ENCODE results near the gene PCNX2. TPM values are rescaled to one million over a fixed set of nuclear protein-coding genes. Genes with fewer than 3 reads are reported as not detected.
"Not testable (repeated sequence)": the region's sequence is repeated elsewhere in the genome, so short reads cannot be mapped to it uniquely, and the experiment has no call there.

The PCNX2 gene
- total RNA-seq, 2 donors from 2014 or later = 64.1 to 70.1 TPM

DNA sequence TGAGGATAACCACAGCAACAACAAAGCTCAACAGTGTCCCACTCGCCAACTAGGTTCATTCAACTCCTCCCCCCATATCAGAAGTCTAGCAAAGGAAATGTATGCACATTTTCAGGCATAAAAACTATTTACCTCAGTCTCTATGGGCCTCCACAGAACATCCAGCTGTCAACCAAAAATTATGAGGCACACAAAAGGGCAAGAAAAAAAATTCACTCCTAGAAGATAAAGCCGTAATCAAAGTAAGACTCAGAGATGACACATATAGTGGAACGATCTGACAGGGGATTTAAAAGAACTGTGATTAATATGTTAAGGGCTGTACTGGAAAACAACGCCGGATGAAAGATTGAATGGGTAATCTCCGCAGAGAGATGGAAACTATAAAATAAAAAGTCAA lies 186.4 kb downstream of the PCNX2 start:
- Mint-ChIP-seq H3K36me3 (ENCODE audit: low read depth) (peaks cover 26% of the 10 kb centered on the region), H3K4me3 (no peak overlapping the region), H3K4me1 (peaks cover 15% of the 10 kb centered on the region), H3K27ac (no peak overlapping the region), H3K27me3 (no peaks in the 10 kb centered on the region)
- no peak for DNase-seq
- no peak for ATAC-seq
- no peaks in the 10 kb centered on the region for H3K9me3 ChIP-seq (ENCODE audit: control insufficient read depth, low read length, poor library complexity, severe bottlenecking)

DNA sequence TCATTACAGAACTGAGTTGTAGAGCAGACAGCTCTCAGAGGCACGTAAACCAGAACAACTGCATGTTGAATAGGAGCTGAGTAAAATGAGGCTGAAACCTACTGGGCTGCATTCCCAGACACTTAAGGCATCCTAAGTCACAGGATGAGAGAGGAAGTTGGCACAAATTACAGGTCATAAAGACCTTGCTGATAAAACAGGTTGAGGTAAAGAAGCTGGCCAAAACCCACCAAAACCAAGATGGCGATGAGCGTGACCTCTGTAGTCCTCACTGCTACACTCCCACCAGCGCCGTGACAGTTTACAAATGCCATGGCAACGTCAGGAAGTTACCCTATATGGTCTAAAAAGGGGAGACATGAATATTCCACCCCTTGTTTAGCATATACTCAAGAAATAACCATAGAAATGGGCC lies 187.8 kb downstream of the PCNX2 start:
- not testable (repeated sequence) for DNase-seq; H3K27ac Mint-ChIP-seq; H3K27me3 Mint-ChIP-seq; ATAC-seq; H3K4me3 Mint-ChIP-seq; H3K9me3 ChIP-seq (ENCODE audit: control insufficient read depth, low read length, poor library complexity, severe bottlenecking); H3K4me1 Mint-ChIP-seq
- peaks cover 27% of the 10 kb centered on the region for H3K36me3 Mint-ChIP-seq (ENCODE audit: low read depth)

DNA sequence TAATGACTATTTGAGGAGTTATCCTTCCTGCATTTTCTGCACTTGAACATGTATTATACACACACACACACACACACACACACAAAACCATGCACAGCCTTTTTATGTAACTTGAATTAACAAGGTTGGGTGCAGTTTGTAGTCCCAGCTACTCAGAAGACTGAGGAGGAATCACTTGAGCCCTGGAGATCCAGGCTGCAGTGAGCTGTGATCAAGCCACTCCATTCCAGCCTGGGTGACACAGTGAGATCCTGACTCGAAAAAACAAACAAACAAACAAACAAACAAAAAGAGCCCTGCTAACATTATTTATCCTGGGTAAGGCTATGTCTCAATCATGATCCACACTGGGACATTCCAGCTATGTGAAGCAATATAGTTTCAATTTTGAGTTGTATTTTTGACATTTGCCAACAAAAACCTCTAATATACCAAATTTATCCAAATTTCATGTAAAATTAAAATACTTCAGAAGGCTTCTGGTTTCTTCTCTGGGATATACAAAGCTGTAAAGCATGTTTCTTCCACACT lies 188.3 kb downstream of the PCNX2 start:
- H3K27me3 Mint-ChIP-seq = no peaks in the 10 kb centered on the region
- H3K27ac Mint-ChIP-seq = no peak overlapping the region
- no peaks in the 10 kb centered on the region for H3K9me3 ChIP-seq (ENCODE audit: control insufficient read depth, low read length, poor library complexity, severe bottlenecking)
- no peak overlapping the region for H3K4me3 Mint-ChIP-seq
- ATAC-seq (no peak), DNase-seq (no peak)
- H3K36me3 Mint-ChIP-seq (ENCODE audit: low read depth) = peaks cover 27% of the 10 kb centered on the region
- peaks cover 8% of the 10 kb centered on the region for H3K4me1 Mint-ChIP-seq

DNA sequence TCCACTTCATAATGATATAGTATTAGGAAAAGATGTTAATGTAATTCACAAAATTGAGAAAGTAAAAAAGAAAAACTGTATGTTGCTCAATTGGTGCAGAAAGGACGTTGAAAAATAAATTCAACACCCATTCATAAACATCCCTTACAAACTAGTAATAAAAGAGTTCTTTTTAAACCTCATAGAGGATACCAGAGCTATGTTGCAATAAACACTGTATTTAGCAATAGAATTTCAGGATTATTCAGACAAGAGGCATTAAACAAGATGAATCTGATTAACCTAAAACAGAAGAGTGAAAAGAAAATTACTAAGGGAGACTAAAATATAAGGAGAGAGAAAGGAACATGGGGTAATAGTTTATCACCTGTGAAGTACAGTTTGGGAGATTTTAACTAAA lies 190.3 kb downstream of the PCNX2 start:
- no peak for ATAC-seq
- Mint-ChIP-seq H3K4me3 (no peak overlapping the region), H3K36me3 (ENCODE audit: low read depth) (peaks cover 25% of the 10 kb centered on the region), H3K27ac (no peak overlapping the region), H3K4me1 (peaks cover 12% of the 10 kb centered on the region), H3K27me3 (no peaks in the 10 kb centered on the region)
- no peak for DNase-seq
- H3K9me3 ChIP-seq (ENCODE audit: control insufficient read depth, low read length, poor library complexity, severe bottlenecking) = no peaks in the 10 kb centered on the region

DNA sequence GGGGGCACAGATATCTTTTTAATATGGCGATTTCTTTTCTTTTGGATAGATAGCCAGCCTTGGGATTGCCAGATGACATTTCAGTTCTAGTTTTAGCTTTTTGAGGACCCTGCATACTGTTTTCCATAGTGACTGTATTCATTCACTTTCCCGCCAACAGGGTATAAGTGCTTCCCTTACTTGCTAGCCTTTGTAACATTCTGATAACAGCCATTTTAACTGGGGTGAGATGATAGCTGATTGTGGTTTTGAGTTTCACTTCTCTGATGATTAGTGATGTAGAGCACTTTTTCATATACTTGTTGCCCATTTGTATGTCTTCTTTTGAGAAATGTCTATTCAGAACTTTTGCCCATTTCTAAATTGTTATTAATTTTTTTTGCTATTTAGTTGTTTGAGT lies 193.2 kb downstream of the PCNX2 start:
- ATAC-seq (no peak), DNase-seq (no peak)
- H3K27ac Mint-ChIP-seq = no peak overlapping the region

DNA sequence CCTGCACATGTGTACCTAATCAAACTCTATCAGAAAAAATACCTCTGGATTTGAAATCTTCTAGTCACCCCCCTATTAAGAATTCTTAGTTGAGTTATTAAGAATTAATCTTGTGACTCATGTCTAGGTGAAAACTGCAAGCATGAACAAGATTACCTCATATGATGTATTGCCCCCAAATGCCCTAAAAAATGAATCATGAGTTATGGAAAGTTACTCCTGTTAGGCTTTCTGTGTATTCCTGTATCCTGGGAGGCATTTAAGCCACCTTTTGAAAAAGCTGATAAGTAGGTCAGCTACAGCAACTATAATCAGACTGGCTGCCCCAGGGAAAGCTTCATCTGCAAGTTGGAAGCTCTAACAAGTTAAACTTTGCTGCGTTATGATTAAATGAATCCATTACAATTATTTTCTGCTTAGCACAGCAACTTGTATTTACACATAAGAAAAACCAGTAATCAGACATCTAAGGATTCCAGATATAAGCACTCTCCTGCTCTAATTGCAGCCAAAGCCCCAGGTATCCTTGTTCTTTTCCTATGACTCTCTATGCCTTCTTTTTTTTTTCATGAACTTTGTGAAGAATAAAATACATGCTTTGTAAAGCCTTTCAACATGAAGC lies 197.5 kb downstream of the PCNX2 start:
- Mint-ChIP-seq H3K27me3 (no peaks in the 10 kb centered on the region), H3K36me3 (ENCODE audit: low read depth) (peaks cover 15% of the 10 kb centered on the region), H3K4me1 (peaks cover 10% of the 10 kb centered on the region), H3K4me3 (no peak overlapping the region), H3K27ac (no peak overlapping the region)
- no peaks in the 10 kb centered on the region for H3K9me3 ChIP-seq (ENCODE audit: control insufficient read depth, low read length, poor library complexity, severe bottlenecking)
- ATAC-seq = no peak
- no peak for DNase-seq

More for the DNA sequence above, 193.2 kb downstream of the PCNX2 start:
- H3K9me3 ChIP-seq (ENCODE audit: control insufficient read depth, low read length, poor library complexity, severe bottlenecking) = no peaks in the 10 kb centered on the region
- Mint-ChIP-seq H3K36me3 (ENCODE audit: low read depth) (peaks cover 16% of the 10 kb centered on the region), H3K4me1 (peaks cover 10% of the 10 kb centered on the region), H3K4me3 (no peak overlapping the region), H3K27me3 (no peaks in the 10 kb centered on the region)

DNA sequence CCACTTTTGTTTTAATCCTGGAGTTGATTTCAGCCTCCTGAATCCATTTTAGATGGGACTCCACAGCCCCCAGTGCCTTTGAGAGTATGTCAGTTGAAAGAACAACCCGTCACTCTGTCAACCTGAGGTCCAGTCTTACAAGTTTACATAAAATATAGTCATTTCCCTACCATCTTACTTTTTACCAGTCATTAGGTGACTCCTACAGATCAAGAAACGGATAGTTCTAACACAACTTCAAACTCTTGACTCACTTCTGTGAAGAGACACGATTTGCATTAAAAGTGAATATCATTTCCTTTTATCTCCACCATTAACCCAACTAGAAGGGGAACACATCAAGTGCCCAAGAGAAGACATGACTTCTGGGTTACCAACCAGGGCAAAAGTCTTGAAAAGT lies 198.0 kb downstream of the PCNX2 start:
- DNase-seq (no peak), ATAC-seq (no peak)
- Mint-ChIP-seq H3K36me3 (ENCODE audit: low read depth) (peaks cover 15% of the 10 kb centered on the region), H3K4me3 (no peak overlapping the region), H3K27me3 (no peaks in the 10 kb centered on the region), H3K27ac (no peak overlapping the region), H3K4me1 (peaks cover 10% of the 10 kb centered on the region)
- no peaks in the 10 kb centered on the region for H3K9me3 ChIP-seq (ENCODE audit: control insufficient read depth, low read length, poor library complexity, severe bottlenecking)

DNA sequence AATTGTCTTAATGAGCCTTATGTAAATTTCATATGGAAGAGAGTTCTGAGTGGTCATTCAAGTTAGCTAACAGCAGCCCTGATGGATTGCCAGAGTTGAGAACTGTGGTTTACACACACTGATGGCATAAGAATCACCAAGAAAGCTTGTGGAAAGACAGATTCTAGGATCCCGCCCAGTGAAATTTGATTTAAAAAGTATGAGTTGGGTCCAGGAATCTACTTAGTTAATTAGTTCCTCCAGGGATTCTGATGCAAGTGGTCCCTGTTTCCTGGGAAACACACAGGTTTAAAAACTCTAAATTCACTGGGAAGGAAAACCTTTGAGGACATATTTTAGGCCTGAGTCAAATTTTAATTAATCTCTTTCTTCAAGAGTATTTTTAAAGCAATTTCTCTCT lies 200.8 kb downstream of the PCNX2 start:
- H3K9me3 ChIP-seq (ENCODE audit: control insufficient read depth, low read length, poor library complexity, severe bottlenecking) = no peaks in the 10 kb centered on the region
- DNase-seq = no peak
- Mint-ChIP-seq H3K27ac (no peak overlapping the region), H3K27me3 (no peaks in the 10 kb centered on the region), H3K4me1 (peaks cover 12% of the 10 kb centered on the region), H3K4me3 (no peak overlapping the region), H3K36me3 (ENCODE audit: low read depth) (peaks cover 18% of the 10 kb centered on the region)
- no peak for ATAC-seq

DNA sequence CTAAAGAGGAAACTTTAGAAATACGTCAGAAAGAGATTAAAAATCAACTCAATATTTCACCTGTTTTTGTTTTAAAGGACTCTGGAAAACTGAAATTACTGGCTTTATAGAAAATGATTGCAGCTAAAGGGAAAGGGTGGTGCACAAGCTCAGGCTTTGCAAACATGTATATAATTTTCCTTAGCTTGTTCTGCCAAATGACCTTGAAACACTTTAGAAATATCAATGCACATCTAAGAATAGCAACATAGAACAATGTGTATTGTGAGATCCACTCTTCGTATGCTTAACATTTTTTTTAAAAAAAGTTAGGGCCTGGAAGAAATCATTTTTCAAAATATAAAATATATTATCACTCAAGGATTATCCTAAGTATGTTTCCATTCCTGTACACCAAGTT lies 201.3 kb downstream of the PCNX2 start:
- Mint-ChIP-seq H3K27ac (no peak overlapping the region), H3K4me1 (peaks cover 12% of the 10 kb centered on the region), H3K27me3 (no peaks in the 10 kb centered on the region), H3K4me3 (no peak overlapping the region), H3K36me3 (ENCODE audit: low read depth) (peaks cover 18% of the 10 kb centered on the region)
- DNase-seq (no peak), ATAC-seq (no peak)
- H3K9me3 ChIP-seq (ENCODE audit: control insufficient read depth, low read length, poor library complexity, severe bottlenecking) = no peaks in the 10 kb centered on the region

DNA sequence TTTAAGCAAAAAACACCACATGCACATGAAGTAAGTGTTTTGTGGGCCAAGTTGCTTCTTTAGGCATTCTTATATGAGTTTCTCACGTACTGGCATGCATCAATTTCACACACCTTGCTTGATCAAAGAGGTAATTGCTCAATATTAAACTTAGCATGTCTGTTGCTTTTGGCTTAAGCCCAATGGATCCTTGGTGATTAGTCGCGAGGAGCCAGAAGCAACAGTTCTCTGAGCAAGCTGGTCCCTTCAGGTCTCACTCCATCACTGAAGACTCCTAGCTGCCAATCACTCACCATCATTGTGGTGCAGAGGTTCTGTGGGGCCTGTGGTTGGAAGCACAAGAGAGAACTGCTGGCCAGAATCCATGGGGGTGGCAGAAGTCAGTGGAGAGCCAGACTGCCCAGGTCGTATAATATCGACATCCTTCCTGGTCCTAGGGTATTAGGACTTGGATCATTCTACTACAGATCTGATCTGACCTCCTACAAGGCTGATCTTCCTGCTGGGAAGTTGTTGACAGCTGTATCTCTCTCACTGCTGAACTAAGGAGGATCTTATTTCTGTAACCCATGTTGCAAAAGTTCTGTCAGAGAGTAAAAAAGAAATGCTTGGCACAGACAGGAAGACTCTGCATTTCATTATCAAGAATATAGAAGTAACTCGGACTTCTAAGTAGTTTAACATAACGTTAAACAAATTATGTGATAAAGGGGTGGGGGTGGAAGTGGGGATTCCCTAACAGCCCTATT lies 204.6 kb downstream of the PCNX2 start:
- ATAC-seq = no peak
- Mint-ChIP-seq H3K36me3 (ENCODE audit: low read depth) (peaks cover 16% of the 10 kb centered on the region), H3K4me3 (no peak overlapping the region), H3K27me3 (no peaks in the 10 kb centered on the region), H3K27ac (no peak overlapping the region), H3K4me1 (peaks cover 8% of the 10 kb centered on the region)
- no peaks in the 10 kb centered on the region for H3K9me3 ChIP-seq (ENCODE audit: control insufficient read depth, low read length, poor library complexity, severe bottlenecking)
- no peak for DNase-seq

DNA sequence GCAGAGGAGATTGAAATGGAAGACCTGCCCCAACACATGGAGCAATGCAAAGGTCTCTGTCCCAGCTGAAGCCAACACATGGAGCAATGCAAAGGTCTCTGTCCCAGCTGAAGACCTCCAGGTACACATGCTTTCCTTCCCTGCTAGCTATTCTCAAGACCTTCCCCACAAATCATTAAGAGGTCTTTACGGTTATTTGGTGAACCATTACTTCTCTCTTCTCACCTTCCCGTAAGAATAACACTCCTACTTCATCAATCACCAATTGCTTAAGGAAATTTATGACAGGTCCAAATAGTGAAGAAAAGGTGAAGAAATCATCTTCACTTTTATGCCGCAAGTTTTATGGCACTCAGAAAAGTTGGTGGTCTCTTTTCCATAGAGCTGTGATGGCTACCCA lies 206.3 kb downstream of the PCNX2 start:
- peaks cover 15% of the 10 kb centered on the region for H3K36me3 Mint-ChIP-seq (ENCODE audit: low read depth)
- H3K4me1 Mint-ChIP-seq = peaks cover 8% of the 10 kb centered on the region
- no peaks in the 10 kb centered on the region for H3K9me3 ChIP-seq (ENCODE audit: control insufficient read depth, low read length, poor library complexity, severe bottlenecking)
- no peak overlapping the region for H3K27ac Mint-ChIP-seq
- H3K4me3 Mint-ChIP-seq = no peak overlapping the region
- no peaks in the 10 kb centered on the region for H3K27me3 Mint-ChIP-seq
- no peak for DNase-seq
- ATAC-seq = no peak

DNA sequence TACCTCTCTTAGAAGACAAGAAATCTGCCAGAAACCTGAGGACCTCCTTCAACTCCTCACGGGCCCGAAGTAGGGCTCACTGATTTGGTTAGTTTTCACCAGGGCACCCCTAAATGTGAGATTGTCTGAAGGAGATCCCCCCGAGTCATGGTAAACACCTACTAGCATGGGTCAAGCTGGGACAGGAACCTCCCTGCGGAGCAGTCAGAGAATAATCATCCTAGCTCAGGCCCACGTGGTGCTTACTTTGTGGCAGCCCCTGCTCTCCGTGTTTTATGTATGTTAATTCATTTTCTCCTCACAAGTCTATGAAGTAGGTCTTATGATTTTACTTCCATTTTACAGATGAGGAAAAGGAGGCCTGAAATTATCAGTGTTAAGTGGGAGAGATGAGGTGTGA lies 206.9 kb downstream of the PCNX2 start:
- Mint-ChIP-seq H3K27me3 (no peaks in the 10 kb centered on the region), H3K4me1 (peaks cover 8% of the 10 kb centered on the region), H3K27ac (no peak overlapping the region), H3K4me3 (no peak overlapping the region), H3K36me3 (ENCODE audit: low read depth) (peaks cover 15% of the 10 kb centered on the region)
- no peaks in the 10 kb centered on the region for H3K9me3 ChIP-seq (ENCODE audit: control insufficient read depth, low read length, poor library complexity, severe bottlenecking)
- no peak for DNase-seq
- ATAC-seq = no peak

DNA sequence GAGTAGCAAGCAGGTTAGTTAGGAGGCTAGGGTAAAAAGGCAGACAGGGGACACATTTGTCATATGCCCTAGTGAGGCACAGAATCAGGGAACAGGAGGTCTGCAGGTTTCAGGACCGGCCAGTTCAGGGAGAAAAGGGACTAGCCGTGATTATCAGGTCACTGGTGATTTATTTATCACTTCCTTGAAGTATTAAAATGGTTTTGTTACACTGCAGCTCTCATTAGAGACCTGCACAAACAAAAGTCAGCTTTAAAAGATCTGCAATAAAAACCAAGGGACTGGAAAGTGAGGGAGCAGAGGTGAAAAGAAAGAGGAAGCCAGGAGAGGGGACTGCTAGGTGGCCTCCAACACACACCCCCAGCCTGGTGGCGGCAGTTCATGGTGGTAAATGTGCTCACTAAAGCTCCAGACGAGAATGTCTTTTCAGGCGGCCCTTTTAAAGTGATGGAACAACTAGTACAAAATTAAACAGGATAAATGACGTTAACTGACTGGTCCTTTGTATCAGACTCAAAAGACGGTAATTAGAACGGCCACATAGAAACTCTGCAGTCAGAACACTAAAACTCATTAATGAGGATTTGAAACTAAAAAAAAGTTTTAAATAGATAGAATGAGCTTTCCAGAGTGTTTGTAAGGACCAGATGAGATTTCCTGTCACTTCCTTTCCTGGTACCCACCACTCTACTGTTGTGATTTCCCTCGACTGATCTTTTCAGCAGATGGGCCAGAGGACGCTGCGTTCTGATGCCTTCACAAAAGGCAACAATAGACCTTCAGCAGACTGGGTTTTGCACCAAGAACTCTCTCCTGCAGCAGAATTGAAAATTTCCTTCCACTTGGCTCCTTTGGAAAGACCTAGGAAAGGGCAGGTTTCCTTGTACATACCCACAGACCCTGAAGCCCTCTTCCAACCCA lies 208.3 kb downstream of the PCNX2 start:
- H3K27me3 Mint-ChIP-seq = no peaks in the 10 kb centered on the region
- H3K27ac Mint-ChIP-seq = no peak overlapping the region
- ATAC-seq (no peak), DNase-seq (no peak)
- no peaks in the 10 kb centered on the region for H3K9me3 ChIP-seq (ENCODE audit: control insufficient read depth, low read length, poor library complexity, severe bottlenecking)
- H3K36me3 Mint-ChIP-seq (ENCODE audit: low read depth) = peaks cover 11% of the 10 kb centered on the region
- H3K4me3 Mint-ChIP-seq = no peak overlapping the region
- peaks cover 6% of the 10 kb centered on the region for H3K4me1 Mint-ChIP-seq

All from T-helper 17 cell (primary cell).